Measurements from ENCODE around the gene ESRRG.
"Not testable (repeated sequence)": the region's sequence is repeated elsewhere in the genome, so short reads cannot be mapped to it uniquely, and the experiment has no call there.

The ESRRG gene

DNA sequence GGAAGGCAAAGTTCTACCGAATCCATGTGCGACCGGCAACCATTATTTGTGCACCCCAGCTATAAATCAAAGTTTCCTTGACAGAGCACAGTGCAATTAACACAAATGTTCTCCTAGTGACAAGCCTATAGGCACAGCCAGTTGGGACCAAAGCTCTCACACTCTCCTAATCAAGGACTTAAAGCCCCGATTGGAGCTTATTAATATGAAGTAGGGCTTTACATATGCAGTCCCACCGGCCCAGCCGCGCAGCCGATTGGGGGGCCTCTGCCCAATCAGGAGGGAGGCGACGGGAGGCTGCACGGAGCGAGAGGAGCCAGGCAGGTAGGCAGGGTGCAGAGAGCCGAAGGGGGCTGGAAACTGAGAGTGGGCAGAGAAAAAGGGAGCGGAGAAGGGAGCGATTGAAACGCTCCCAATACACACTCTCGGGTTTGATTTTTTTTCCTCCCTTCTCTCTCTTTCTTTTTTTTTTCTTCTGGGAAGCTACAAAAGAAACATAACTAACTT lies at the start of gene ESRRG:
ESRRG (minus strand) TSS at position 156 of the 507 bp plus-strand sequence; CDS start at position 26, 130 bp downstream.
- DNase-seq: peak; percentile 52

- DNase-seq: no peak
Observed at GRCh38 chr1:216771922-216772321, 48.7 kb upstream of the ESRRG start.

GRCh38 chr1:216766633-216767327 lies 43.6 kb upstream of the ESRRG start:
- DNase-seq: no peak

GRCh38 chr1:216765346-216766300 lies 42.4 kb upstream of the ESRRG start:
- no peak for DNase-seq

DNA sequence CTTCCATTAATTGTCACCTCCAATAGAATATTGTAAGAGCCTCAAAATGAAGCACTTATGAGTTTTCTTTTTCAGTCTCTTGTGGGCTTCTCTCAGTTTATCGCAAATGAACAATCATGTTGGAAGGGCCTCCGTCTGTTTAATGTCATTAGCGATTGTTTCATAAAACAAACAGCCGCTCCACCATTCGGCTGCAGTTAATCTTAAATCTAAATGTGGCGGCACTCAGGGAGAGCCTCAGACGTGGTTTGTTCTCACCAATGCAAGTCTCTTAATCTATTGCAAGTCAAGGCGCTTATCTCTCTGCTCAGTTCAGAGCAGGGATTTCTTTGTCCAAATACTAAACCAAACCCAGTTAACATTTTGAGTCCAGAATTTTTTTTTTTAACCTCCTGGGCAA lies 34.9 kb upstream of the ESRRG start:
- no peak for DNase-seq

GRCh38 chr1:216757110-216757509 lies 33.9 kb upstream of the ESRRG start:
- no peak for DNase-seq

- no peak for DNase-seq
Observed at GRCh38 chr1:216750961-216751360, 27.7 kb upstream of the ESRRG start.

DNA sequence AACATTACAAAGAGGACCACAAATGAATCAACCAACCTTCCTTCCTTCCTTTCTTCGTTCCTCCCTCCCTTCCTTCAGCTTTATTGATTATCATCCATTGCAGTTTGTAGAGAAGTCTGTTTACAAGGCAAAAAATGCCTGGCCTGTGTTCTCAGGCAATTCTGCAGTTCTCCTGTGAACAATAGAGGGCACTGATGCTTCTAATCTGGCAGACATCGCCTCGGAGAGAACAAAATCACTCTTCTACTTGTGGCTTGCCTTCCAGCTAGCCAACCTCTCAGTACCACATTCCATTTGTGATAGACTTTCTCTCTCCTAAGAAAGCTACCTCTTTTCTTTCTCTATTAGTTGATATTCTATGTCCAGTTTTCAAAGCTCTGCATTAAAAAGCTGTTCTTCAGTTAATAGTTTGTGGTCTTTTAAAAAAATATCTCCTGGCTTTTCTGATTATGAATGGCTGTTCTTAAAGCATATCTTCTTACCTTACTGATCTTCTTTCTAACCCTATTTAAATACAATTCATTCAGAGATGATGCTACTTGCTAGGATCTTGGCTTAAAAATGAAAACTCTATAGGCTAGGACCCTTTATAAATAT lies 26.9 kb upstream of the ESRRG start:
- peak; percentile 69 for DNase-seq

GRCh38 chr1:216749232-216749631 lies 26.0 kb upstream of the ESRRG start:
- DNase-seq: no peak

DNA sequence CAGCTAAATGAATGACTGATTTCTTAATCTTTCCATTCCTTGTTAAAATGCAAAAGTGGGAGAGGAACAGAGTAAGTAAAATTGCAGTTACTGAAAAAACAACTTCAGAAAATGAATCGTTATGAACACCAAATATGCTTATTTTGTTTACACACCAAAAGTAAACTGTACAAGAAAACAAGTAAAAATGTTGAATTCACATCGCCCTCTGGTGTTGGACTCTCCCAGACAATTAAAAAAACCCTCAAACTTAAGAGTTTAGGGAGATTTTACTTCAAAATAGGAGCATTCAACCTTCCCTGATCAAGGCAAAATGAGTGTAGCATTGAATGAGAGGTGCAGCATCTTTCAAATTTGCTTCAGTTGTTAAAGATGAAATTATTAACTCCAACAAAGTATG lies 19.4 kb upstream of the ESRRG start:
- DNase-seq: no peak

GRCh38 chr1:216740331-216740730 lies 17.1 kb upstream of the ESRRG start:
- DNase-seq: no peak

DNA sequence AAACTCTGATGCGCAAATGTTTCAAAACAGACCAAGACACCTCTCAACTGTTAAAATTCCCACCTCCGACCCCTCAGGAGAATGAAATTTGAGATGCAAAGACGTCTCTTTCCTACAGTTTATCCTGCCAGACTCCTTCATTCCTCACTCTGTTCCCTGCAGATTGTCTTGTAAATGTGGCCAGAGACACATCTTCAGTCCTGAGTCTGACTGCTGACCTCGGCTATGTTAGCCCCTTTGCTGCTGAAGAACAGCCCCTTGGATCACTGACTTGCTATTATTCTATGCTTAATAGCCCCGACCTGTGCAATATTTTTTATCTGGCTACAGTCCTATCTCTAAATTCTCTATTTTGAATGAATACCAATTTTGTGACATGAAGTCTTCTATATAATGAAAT lies 16.6 kb upstream of the ESRRG start:
- DNase-seq: no peak

GRCh38 chr1:216732121-216732520 lies 8.9 kb upstream of the ESRRG start:
- DNase-seq: no peak

DNA sequence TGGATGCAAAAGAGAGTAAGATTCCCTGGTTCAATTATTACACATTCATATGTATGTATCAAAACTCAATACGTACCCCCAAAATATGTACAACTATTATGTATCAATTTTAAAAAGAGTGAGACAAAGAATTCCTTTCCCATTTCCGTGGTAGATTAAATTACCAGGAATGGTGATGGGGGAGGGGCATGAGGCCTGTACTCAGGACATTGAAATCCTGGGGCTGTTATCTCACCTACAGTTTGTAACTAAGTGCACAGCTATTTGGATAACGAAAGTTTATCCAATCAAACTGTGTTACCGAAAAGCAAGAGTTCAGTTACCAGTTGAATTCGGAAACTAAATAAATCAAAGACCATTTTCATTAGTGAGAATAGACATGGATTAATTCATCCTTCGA lies 8.3 kb upstream of the ESRRG start:
- no peak for DNase-seq

- DNase-seq: no peak
Observed at GRCh38 chr1:216726435-216726834, 3.2 kb upstream of the ESRRG start.

DNA sequence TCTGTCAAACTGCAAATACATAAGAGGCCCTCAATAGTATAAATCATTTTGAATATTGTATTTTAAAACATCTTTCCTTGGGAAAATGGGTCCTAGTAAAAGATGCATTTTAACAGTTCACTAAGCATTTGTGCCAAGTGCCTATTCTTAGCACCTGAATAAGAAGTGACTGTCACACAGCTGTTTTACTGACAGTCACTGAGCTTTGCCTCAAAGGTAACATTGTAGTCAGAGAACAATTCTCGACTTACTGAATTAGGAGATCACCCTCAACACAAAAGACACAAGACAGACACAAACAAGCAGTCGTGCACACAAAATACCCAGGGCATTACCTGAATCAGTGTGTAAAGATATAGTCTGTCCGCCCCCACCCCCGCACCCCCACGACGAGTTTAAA lies 408 bp downstream of the ESRRG start:
- DNase-seq: no peak

DNA sequence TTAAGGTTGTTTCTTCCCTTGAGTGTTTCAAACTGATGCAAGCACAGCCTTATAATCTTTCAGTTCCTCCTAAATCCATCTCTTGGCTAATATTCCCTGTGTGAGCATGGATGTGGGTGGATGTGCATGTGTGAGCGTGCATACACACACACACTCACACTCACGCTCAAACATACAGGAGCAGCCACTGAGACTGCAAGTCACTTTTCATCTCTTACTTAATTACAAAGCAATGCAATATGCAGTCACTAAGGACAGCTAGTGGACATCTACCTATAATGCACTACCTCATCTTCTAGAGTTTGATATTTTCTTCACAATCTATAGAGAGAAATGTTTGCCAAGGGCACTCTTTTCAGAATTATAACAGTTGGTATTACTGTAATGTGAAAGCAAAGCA lies 1.4 kb downstream of the ESRRG start:
- no peak for DNase-seq

DNA sequence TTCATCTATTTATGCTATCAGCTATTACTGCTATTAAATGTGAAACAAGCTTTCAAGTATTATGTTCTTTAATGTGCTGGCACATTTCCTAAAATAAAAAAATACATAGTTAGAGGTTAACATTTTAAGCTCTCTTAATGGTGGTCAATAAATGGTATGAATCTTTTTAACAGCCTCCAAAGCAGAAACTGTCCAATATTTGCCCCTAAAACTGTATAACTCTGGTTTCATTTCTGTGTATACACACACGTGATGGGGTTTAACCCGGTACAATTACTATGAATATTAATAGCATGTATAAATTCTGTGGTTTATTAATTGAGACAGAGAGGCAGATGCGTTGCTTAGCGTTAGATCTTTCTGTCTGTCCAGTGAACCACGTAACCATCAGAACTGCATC lies 2.2 kb downstream of the ESRRG start:
- no peak for DNase-seq

DNA sequence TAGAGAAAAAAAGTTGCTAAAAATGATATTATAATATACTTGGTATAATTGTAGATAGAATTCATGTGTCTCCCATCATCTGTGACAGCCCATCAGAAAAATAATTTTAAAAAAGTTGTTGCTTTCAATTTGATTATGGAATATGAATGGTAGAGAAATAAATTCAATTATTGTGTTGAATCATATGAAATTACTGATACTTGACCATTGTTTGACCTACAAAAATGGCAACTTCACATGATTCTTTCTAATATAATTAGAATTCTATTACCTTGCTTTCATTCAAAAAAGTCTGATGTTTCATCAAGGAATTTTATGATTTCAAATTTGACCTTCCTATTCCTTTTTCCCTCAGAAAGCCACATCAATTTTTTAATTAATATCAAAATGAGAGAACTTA lies 11.5 kb downstream of the ESRRG start:
- DNase-seq: no peak

DNA sequence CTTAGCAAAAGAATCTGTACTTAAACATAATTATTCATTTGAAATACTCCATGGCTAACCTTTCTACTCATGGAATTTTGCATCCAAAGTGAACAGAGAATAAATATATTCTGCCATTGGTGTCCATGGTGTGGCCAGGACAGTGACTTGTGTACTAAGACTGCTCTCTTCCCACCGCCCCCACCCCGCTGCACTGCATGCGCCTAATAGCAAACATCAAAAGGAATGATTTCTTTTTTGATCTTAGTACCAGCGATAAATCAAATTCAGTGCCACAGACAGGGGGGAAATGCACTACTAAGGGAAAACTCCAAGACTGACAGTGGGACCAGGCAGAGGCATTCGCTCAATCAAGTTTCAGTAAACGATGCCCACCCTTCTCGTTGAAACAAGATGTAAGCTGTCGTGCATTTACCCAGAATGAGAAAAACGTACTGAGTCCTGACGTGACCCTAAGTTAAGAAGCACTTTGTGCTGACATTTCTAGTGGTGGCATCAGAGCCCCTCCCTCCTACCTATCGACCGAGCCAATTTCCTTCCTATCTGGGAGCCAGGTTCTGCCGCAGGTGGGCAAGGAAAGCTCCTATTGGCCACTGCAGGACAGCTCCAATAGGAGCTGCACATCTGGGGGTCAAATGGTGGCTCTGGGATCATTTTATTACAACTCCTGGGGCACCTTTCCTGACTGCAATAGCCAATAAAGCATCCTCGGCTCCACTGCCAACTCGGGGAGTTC lies 12.5 kb downstream of the ESRRG start:
- no peak for DNase-seq

DNA sequence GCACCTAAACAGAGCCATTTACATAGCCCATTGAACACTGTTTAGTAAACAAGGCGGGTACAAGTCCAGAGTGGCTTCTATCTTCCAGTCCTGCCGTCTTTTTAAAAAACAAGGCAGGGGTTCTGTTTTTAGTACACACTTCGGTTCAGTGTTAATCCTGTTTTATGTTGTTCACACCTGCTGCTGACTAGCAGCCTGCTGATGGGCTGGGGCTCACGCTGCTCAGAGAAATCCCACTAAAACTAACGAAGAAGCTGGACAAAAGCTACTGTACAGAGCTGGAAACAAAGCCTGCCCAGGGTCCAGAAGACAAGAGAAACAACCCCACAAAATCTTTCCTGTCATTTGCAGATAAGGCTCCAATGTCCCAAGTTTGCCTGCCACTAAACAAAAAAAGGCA lies 13.2 kb downstream of the ESRRG start:
- DNase-seq: no peak

- no peak for DNase-seq
Observed at GRCh38 chr1:216705676-216706075, 17.6 kb downstream of the ESRRG start.

GRCh38 chr1:216704065-216704464 lies 19.2 kb downstream of the ESRRG start:
- DNase-seq: not testable (repeated sequence)
